Embryonic facial prominence (tissue), 1 donor: ENCODE data around the gene TUBA4B.
A peak's percentile ranks its signal among the peaks of the same experiment; 100 is the strongest.

ENCODE experiments used
- DNase-seq: peaks from one replicate; pipeline ENCODE4 v3.0.0-alpha.2; 2016; ENCODE audit errors: extremely low spot score

TUBA4B gene

DNA sequence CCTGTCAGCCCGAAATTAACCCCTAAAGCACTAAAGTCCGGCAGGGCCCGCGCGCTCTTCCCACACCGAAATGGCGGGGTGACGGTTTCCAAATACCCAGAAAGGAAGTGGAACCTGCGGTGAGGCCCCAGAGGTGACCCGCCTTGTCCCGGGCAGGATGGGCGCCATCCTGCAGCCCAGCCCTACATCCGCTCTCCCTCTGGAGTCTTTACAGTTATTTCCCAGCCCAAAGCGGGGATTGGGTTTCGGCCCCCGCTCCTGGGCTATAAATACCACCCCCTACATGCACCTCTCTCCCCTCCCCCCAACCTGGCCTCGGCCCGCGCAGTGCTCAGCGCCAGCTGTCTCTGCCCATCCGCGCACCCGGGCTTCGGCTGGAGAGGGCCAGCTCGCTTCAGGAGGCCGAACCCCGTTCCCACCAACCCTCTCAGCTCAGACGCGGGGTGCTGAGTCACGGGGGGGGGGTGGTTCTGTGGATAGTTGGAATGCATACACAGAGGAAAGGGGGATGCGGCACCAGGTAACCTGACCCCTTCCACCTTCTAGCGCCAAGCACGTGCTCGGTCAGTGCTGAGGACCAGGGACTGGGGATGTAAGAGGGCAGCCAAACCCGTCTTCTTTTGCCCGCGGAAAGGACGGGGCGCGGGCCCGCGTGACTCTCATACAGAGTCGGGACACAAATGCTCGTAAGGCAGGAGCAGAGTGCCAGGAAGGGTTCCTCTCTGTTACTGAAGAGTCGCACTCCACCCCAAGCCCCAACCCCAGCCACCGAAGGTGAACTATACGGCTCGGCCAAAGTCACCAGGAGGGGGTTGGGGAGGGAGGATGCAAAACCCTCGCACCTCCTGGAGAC is at the start of gene TUBA4B:
Gene TUBA4B, plus strand, starts transcription at position 344 of the 853 bp plus-strand sequence. Its CDS starts 165 bp downstream, at position 509.
- no peak for DNase-seq

GRCh38 chr2:219204425-219205164 is 48.4 kb upstream of the TUBA4B start:
- DNase-seq: no peak

DNA sequence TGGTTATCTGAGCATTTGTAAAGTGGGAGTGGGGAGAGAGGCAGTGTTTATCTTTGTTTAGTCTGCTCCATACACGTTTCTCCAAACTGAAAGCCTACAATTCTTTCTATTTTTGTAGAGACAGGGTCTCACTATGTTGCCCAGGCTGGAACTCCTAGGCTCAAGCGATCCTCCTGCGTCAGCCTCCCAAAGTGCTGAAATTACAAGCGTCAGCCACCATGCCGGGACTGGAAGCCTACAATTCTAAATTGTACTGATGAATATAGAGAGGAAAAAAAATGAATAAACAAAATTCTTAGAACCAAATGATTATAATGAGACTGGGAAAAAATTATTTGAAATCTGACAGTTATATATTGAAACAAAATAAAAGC is 47.9 kb upstream of the TUBA4B start:
- DNase-seq: no peak

DNA sequence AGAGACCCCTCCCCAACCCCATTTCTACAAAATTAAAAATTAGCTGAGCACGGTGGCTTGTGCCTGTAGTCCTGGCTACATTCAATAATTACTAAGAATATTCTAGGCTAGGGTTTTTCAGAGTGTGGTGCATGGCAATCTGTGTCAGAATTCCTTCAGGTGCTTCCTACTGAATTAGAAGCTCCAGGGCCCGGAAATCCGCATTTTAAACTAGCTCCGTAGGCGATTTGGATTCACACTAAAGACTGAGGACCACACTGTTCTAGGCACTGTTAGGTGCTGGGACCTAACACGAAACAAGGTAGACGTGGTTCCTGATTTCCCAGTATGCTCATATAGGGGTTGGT is 47.1 kb upstream of the TUBA4B start:
- DNase-seq: no peak

GRCh38 chr2:219206328-219207133 is 46.5 kb upstream of the TUBA4B start, which contains the start of gene ZFAND2B:
Gene ZFAND2B, plus strand, starts transcription at chr2:219206782. Its CDS starts 206 bp downstream, at chr2:219206988.
- DNase-seq: peak; percentile 88

DNA sequence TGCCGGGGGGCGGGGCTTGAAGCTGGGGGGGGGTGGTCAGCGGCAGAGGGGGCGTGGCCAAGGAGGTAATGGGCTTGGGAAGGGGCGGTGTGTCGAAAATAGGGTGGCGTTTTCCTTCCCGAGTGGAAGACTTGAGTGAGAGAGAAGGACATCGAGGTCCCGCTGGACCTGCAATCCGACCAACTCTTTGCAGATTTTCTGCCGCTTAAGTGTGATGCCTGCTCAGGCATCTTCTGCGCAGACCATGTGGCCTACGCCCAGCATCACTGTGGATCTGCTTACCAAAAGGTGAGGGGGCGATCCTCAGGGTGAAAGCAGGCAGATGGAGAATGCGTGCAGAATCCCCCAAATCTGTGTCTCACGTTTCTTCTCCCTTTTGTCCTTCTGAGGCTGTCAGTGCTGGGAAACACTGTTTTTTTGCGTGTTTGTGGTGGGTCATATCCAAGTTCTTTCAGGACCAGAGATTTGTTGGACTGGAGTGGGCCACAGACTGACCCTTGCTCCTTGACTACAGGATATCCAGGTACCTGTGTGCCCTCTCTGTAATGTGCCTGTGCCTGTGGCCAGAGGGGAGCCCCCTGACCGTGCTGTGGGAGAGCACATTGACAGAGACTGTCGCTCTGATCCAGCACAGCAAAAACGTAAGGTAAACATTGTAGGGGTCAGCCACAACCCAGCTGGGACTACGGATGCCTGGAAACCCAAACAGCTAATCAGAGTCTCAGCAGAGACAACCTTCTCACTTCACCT is 45.7 kb upstream of the TUBA4B start:
- DNase-seq: no peak

DNA sequence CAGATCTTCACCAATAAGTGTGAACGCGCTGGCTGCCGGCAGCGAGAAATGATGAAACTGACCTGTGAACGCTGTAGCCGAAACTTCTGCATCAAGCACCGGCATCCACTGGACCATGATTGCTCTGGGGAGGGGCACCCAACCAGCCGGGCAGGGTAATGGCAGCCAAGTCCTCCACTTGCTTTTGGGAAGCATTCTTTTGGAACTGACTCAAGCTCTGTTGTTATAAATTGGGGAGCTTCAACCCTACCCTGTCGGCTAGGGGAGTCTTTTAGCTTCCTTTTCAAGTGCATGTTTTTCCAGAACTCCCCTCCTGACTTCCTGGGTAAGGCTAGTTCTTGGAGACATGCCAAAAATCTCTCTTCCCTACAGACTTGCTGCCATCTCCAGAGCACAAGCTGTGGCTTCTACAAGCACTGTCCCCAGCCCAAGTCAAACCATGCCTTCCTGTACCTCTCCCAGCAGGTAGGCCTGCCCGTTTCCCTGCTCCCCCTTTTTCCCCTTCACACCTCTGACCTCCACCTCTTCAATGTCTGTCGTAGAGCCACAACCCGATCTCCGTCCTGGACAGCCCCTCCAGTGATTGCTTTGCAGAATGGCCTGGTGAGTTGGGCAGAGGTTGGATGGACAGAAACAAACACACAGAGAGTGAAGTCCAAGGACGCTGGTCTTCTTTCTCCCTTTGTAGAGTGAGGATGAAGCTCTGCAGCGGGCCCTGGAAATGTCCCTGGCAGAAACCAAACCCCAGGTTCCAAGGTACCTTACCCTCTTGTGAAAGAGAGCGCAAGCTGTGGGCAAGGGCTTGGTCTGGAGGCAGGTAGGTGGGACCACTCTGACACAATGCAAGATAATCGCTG is 44.9 kb upstream of the TUBA4B start:
- DNase-seq: no peak

DNA sequence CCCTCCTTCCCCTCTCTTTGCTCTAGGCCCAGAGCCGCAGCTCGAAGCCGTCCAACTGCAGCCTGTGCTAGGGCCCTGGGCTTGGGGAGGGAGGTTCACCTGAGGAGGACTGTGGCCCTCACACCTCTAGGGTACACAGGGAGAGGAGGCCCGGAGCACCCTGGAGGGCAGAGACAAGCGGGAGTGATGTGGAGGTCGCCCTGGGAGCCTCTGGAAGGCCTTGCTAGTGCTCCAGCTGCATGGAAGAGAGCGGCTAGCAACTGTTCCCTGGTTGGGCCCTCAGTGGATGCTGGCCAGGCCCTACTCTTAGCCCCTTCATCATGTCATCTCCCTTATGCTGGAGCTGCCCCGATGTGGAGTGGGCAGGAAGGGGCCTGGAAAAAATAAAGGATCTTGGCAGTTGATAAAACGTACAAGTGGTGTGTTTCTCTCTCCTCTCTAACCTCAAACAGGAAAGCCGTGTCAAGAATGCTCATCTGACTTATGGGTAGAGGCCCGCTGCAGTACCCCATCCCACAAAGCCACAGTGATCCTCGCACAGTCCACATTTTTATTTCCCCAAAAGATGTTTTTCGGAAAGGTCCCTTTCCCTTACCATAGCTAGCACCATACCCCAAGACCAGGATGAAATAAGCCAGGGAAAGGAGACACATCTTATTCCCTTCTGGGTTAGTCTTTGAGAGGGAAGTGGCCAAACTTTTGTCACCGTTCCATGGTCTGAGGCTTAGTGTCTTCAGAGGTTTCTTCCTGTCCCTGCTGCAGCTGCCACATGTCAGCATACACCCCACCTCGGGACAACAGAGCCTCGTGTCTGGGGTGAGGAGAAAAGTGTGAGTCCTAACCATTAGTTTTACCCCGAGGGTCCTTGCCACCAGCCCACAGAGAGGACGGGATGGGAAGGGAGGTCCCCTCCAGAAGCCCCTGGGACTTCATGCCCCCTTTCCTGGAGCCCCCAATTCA is 43.5 kb upstream of the TUBA4B start:
- no peak for DNase-seq

- no peak for DNase-seq
Measured at GRCh38 chr2:219210196-219210885, 42.7 kb upstream of the TUBA4B start.

DNA sequence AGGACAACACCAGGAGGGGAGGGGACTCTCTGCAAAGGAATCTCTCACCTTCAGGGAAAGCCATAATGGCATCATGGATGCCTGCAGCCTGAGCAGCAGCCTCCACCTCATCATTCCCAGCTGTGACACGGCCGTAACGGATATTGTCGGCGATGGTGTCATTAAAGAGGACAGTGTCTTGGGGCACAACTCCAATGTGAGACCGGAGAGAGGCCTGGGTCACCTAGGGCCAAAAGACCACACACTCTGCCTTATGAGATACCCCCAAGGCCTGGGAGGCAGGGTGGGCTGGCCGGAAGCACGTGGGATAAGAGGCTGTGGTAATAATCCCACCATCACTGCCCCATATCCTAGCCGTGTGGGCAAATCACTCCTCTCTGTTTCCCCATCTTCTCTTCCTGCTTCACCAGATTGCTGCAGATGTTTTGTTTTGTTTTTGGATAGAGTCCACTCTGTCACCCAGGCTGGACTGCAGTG is 42.1 kb upstream of the TUBA4B start:
- no peak for DNase-seq

DNA sequence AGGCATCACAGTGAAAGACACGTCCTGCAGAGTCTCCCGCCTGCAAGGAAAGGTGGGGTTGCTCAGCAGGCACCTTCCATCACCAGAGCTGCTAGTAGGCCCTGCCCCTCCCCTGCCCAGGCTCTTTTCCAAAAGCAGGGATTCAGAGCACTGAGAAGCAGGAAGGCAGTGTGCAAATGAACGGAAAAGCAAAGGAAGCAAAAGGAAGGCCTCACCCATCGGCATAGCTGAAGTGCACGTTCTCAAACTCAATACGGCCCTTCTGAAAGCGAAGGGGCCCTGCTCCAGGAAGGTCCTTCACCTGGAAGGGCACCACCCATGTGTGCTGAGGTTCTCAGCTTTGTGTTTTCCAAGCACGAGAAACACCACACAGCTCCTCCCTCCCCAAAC is 40.0 kb upstream of the TUBA4B start:
- no peak for DNase-seq

DNA sequence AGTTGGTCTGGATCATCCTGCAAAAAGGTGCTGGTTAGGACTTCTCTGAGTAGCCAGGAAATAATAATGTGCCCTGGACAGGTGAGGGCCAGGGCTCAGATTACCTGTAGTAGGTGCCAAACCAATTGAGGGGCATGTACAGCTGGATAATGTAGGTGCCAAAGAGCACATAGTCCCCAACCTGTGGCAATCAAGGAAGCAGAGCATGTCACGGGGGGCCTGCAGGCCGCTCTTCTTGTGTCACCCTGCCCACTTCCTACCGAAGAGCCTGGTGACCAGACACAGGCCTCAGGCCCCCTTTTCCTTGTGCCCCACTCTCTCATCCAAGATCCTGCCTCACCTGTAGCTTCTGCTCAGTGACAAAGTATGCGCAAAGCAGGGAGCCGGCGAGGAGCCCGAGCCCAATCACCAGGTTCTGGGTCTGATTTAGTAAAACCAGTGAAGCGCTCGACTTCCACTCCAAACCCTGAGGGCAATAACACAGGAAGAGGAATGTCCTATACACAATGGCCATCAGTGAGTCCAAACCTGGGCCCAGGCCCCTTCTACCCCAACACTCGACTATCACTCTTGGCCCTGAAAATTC is 39.5 kb upstream of the TUBA4B start:
- DNase-seq: no peak

GRCh38 chr2:219214141-219214540 is 38.9 kb upstream of the TUBA4B start:
- no peak for DNase-seq

DNA sequence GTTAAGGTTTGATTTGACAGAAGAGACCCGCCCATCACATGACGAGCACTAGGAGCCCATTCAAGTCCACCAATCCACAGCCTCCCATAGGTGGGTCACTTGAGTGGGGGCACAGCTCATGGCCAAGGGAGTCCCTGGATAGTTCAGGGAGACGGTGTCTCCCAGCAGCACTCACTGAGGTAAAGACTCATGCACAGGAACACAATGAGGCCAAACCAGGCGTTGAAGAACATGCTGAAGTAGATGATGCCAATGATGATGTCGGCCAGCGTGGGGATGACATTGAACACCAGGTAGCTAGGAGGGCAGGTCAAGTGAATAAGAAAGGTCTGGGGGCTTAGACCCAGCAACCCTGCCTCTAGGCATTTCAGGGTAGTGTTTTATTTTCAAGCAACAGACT is 38.3 kb upstream of the TUBA4B start:
- no peak for DNase-seq

- no peak for DNase-seq
Measured at GRCh38 chr2:219215871-219216534, 37.0 kb upstream of the TUBA4B start.

DNA sequence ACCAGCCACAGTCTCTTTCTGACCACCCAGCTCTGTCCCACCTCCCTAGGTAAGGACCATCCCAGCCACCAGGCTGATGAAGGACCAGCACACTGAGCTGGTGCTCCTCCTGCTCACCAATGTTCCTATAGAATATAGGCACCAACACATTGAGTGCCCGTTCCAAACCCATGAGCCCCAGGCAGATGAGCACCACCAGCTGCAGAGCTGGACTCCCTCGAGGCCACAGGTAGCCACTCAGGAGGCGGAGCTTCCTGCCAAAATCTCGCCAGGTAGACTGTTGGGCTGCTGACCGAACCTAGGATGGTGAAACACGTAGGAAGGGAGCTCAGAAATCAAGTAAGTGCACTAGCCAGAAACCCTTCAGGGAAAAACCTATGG is 36.5 kb upstream of the TUBA4B start:
- DNase-seq: no peak

GRCh38 chr2:219218217-219218731 is 34.8 kb upstream of the TUBA4B start:
- no peak for DNase-seq
